Small intestine (tissue), 7 donors: Measurements from ENCODE around the gene TAP1. TPM values are rescaled to one million over a fixed set of nuclear protein-coding genes. Genes with fewer than 3 reads are reported as not detected.

ENCODE experiments used
- DNase-seq, 2 donors: peaks; one replicate each; pipeline versions ENCODE4 v3.0.0 to v3.0.0-alpha.2; 2013
- FAIRE-seq: peaks from 2 replicates; lab custom pipeline; 2012; peaks lifted over from hg19 to GRCh38; lab: Jason Lieb, UNC
- H3K27ac ChIP-seq, 3 donors: one replicate each; pipeline ENCODE4 v1.5.1; 2013; ENCODE audit warnings: low read length in 2 of 3, mild to moderate bottlenecking in 2 of 3, control low read depth in 1 of 3, inconsistent platforms in 1 of 3, low read depth in 1 of 3, moderate library complexity in 1 of 3
- H3K27me3 ChIP-seq, 3 donors: one replicate each; pipeline ENCODE4 v1.6.1; 2013; ENCODE audit warnings: low read length in 3 of 3, inconsistent platforms in 1 of 3; ENCODE audit not compliant: control insufficient read depth in 3 of 3, insufficient read depth in 3 of 3
- H3K36me3 ChIP-seq, 3 donors: one replicate each; pipeline ENCODE4 v1.6.1; 2013; ENCODE audit warnings: low read length in 3 of 3, inconsistent platforms in 1 of 3, low read depth in 1 of 3, mild to moderate bottlenecking in 1 of 3, moderate library complexity in 1 of 3; ENCODE audit not compliant: control insufficient read depth in 3 of 3, insufficient read depth in 2 of 3
- H3K4me1 ChIP-seq, 3 donors: one replicate each; pipeline ENCODE4 v1.6.1; 2013; ENCODE audit warnings: low read length in 2 of 3, inconsistent platforms in 1 of 3, low read depth in 1 of 3, mild to moderate bottlenecking in 1 of 3, moderate library complexity in 1 of 3; ENCODE audit not compliant: control insufficient read depth in 3 of 3, insufficient read depth in 2 of 3
- H3K4me3 ChIP-seq, 3 donors: one replicate each; pipeline ENCODE4 v1.5.1; 2013; ENCODE audit warnings: low read length in 3 of 3, control low read depth in 1 of 3, inconsistent platforms in 1 of 3, low read depth in 1 of 3, mild to moderate bottlenecking in 1 of 3, moderate library complexity in 1 of 3
- H3K9me3 ChIP-seq, 2 donors: one replicate each; pipeline ENCODE4 v1.6.1; 2013; ENCODE audit warnings: low read depth in 1 of 2, low read length in 1 of 2; ENCODE audit not compliant: control insufficient read depth in 2 of 2, insufficient read depth in 1 of 2
- WGBS, 3 donors: extraction: QIAGEN DNeasy Blood & Tissue Kit; methylation state at CpG; one replicate each; pipeline ENCODE4 v1.1.7; 2013; 5-methylcytosine and 5-hydroxymethylcytosine counted together
- polyA plus RNA-seq, 4 donors: library from polyadenylated mRNA; stranded (reverse) in 3 of 4; unstranded in 1 of 4; fragments of 200-250 nt in 3 of 4; fragments of 120-200 nt in 1 of 4; gene quantifications; one replicate each; pipeline versions ENCODE4 v1.2.1 to v1.2.3, GENCODE V29; 2013
- donor health status: healthy with polysubstance abuse.
- donor health status: control.
- donor health status: control.
- donor health status: Bipolar disorder and iron deficiency.
- donor health status: healthy.

TAP1 gene
- polyA plus RNA-seq, 4 donors, result 20.2 to 157 (median 92.1) TPM

- H3K4me3 ChIP-seq, result no peak overlapping the region
- WGBS, 3 donors, result 4 to 10% (median 10%) methylated on average over 5 of the region's 5 CpGs
- DNase-seq, result peak; percentile 85 to 91
- no peak overlapping the region for H3K27ac ChIP-seq
- H3K9me3 ChIP-seq, result no peaks in the 10 kb centered on the region
- H3K27me3 ChIP-seq, result peaks cover 0 to 38% (median 0%) of the 10 kb centered on the region in 3 donors
- no peaks in the 10 kb centered on the region for H3K36me3 ChIP-seq
- peaks cover 0 to 16% (median 3%) of the 10 kb centered on the region in 3 donors for H3K4me1 ChIP-seq
- FAIRE-seq, result peak; percentile 92
These were observed 14.8 kb upstream of the TAP1 start for GRCh38 chr6:32868257-32868788.

GRCh38 chr6:32867554-32868256 lies 14.2 kb upstream of the TAP1 start:
- Histone ChIP-seq H3K27me3 (peaks cover 0 to 38% (median 0%) of the 10 kb centered on the region in 3 donors), H3K36me3 (no peaks in the 10 kb centered on the region), H3K27ac (peak overlapping the region in 2 of 3 donors; percentile 73 to 87), H3K4me1 (peaks cover 0 to 16% (median 3%) of the 10 kb centered on the region in 3 donors), H3K9me3 (no peaks in the 10 kb centered on the region), H3K4me3 (no peak overlapping the region)
- peak; percentile 57 to 91 for DNase-seq
- 13 to 41% (median 27%) methylated on average over 8 of the region's 8 CpGs for WGBS, 3 donors
- peak; percentile 47 for FAIRE-seq

DNA sequence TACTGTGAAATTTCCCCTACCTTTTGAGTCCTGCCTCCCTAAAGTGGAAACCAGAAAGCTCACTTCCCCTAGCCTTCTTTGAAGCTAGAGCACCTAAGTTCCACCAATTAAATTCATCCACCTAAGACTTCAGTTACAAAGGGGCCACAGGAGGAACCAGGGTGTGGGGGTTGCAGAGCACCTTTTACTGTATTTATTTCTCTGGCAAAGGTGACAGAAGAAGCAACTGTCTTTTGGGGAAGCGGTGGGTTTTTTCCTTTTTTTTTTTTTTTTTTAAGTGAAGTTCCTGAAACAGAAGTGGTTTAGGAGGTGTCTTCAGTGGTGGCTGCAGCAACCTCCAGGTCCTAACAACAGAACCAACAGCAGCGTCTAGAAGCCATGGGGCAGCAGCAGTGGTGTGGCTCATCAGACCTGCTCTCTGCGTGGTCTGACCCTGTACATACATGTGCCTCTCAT lies 13.5 kb upstream of the TAP1 start:
- no peak overlapping the region for H3K4me3 ChIP-seq
- DNase-seq, result peak in 1 of 2 donors; percentile 19
- WGBS, 3 donors, result 23 to 44% (median 31%) methylated on average over 3 of the region's 3 CpGs
- FAIRE-seq, result no peak
- peaks cover 0 to 37% (median 0%) of the 10 kb centered on the region in 3 donors for H3K27me3 ChIP-seq
- H3K4me1 ChIP-seq, result peaks cover 0 to 16% (median 3%) of the 10 kb centered on the region in 3 donors
- H3K36me3 ChIP-seq, result no peaks in the 10 kb centered on the region
- no peaks in the 10 kb centered on the region for H3K9me3 ChIP-seq
- peak overlapping the region in 2 of 3 donors; percentile 73 to 87 for H3K27ac ChIP-seq

DNA sequence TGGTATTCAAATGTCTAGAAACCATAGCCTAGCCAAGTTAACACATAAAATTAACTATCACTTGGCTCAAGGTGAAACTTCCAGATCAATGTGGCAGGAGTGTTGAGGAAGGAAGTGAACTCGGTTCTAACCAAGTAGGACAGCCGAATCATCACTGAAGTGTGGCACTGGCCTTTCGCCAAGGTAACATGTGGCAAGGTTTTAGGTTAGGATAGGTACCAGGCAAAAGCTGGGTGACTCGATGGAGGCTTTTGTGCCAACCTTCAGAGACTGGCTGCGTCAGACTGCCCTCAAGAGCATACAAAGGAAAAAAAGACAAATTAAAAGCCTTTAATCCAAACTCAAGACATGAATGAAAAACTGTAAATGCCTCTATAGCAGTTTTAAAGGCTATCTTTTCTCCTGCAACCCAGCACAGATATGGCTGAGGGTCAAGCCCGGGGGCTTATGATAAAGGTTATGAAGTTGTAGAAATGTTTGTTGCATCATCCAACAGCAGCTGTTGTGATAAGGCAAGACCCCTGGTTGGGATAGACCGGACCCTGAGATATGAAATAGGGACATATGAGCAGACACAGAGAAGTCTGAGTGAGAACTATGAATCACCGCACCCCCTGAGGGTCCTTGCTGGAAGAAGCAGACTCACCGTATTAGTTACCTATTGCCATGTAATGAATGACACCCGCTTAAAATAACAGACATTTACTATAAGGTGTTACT lies 12.4 kb upstream of the TAP1 start:
- Histone ChIP-seq H3K9me3 (no peaks in the 10 kb centered on the region), H3K27ac (no peak overlapping the region), H3K4me1 (peaks cover 0 to 19% (median 5%) of the 10 kb centered on the region in 3 donors), H3K4me3 (no peak overlapping the region), H3K36me3 (no peaks in the 10 kb centered on the region), H3K27me3 (peaks cover 0 to 38% (median 0%) of the 10 kb centered on the region in 3 donors)
- FAIRE-seq (no peak), DNase-seq (no peak)
- 70 to 74% (median 74%) methylated on average over 10 of the region's 10 CpGs for WGBS, 3 donors

- DNase-seq, result no peak
- Histone ChIP-seq H3K4me3 (no peak overlapping the region), H3K9me3 (no peaks in the 10 kb centered on the region), H3K4me1 (peaks cover 0 to 13% (median 5%) of the 10 kb centered on the region in 3 donors), H3K27me3 (peaks cover 0 to 30% (median 0%) of the 10 kb centered on the region in 3 donors), H3K27ac (no peak overlapping the region), H3K36me3 (peaks cover 0 to 14% (median 9%) of the 10 kb centered on the region in 3 donors)
- no peak for FAIRE-seq
- WGBS, 3 donors, result 69 to 84% (median 77%) methylated on average over 3 of the region's 3 CpGs
These were observed 9.2 kb upstream of the TAP1 start for GRCh38 chr6:32862725-32863124.

- 77 to 83% (median 79%) methylated on average over 1 of the region's 1 CpG for WGBS, 3 donors
- H3K36me3 ChIP-seq, result peaks cover 0 to 14% (median 10%) of the 10 kb centered on the region in 3 donors
- H3K4me1 ChIP-seq, result peaks cover 2 to 6% (median 4%) of the 10 kb centered on the region in 3 donors
- no peak overlapping the region for H3K27ac ChIP-seq
- no peaks in the 10 kb centered on the region for H3K9me3 ChIP-seq
- DNase-seq, result no peak
- peaks cover 0 to 26% (median 0%) of the 10 kb centered on the region in 3 donors for H3K27me3 ChIP-seq
- FAIRE-seq, result no peak
- no peak overlapping the region for H3K4me3 ChIP-seq
These were observed 7.2 kb upstream of the TAP1 start for GRCh38 chr6:32860674-32861073.

DNA sequence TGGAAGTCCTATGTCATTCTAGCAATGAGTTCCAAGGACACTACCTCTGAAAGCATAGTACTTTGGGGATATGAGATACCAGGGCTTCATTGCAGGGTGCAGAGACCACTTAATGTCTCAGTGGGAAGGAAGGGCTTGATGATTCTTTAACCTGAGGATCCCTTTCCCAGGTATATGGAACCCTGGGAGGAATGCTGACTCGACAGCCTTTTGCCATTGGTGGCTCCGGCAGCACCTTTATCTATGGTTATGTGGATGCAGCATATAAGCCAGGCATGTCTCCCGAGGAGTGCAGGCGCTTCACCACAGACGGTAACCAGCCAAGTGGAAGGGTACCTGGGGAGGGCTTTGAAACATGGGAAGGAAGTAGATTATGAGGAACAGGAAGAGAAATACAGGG lies 4.7 kb upstream of the TAP1 start:
- Histone ChIP-seq H3K27me3 (peaks cover 0 to 14% (median 0%) of the 10 kb centered on the region in 3 donors), H3K9me3 (no peaks in the 10 kb centered on the region), H3K4me3 (no peak overlapping the region), H3K27ac (no peak overlapping the region), H3K36me3 (peaks cover 0 to 14% (median 10%) of the 10 kb centered on the region in 3 donors), H3K4me1 (peaks cover 2 to 9% (median 7%) of the 10 kb centered on the region in 3 donors)
- DNase-seq (no peak), FAIRE-seq (no peak)
- 85 to 93% (median 93%) methylated on average over 5 of the region's 5 CpGs for WGBS, 3 donors
